Epithelial cell of proximal tubule (primary cell): ENCODE measurements around the gene AMZ1. TPM values are rescaled to one million over a fixed set of nuclear protein-coding genes. Genes with fewer than 3 reads are reported as not detected.

ENCODE experiments used
- DNase-seq: peaks from one replicate; pipeline ENCODE4 v3.0.0-alpha.2; 2011; ENCODE audit warnings: low read depth
- H3K4me3 ChIP-seq: 2 replicates; pipeline ENCODE4 v1.5.1; 2011; ENCODE audit warnings: low read depth, mild to moderate bottlenecking, low read length
- total RNA-seq: library from RNA; depleted of rRNA; stranded (reverse); fragments of >200 nt; gene quantifications from 2 replicates; pipeline ENCODE4 v1.2.3, GENCODE V29; 2015
- TF ChIP-seq, protein P1 (sequence below): conservative IDR thresholded peaks from 2 replicates; pipeline ENCODE4 v1.5.1; 2012; ENCODE audit warnings: low read depth, mild to moderate bottlenecking, low read length

Gene AMZ1
- total RNA-seq, 1 donor from 2014 or later = 0.29 TPM

DNA sequence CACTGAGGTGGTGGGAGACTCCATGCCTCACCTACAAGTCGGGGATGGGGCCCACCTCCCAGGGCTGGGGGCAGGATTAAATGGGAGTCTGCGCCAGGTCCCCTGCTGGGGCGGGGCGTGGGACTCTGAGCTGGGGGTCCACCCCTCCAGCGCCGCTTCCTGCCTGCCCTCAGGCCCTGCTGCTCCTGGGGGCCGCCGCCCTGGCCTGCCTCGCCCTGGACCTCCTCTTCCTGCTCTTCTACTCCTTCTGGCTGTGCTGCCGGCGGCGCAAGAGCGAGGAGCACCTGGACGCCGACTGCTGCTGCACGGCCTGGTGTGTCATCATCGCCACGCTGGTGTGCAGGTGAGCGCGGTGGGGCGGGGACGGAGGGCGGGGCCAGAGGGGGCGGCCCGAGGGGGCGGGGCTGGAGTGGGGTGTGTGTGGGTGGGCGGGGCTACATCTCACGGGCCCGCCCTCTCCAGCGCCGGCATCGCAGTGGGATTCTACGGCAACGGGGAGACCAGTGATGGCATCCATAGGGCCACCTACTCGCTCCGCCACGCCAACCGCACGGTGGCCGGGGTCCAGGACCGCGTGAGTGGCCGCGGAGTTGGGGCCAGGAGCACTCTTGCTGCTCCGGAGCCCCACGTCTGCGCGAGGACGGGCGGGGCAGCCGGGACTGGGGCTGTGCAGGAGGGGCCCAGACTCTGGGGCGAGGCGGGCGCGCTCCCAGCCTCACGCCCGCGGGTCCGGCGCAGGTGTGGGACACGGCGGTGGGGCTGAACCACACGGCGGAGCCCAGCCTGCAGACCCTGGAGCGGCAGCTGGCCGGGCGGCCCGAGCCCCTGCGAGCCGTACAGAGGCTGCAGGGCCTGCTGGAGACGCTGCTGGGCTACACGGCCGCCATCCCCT, 41.1 kb upstream of the AMZ1 start:
- no peak overlapping the region for H3K4me3 ChIP-seq
- TF ChIP-seq, protein P1, sequence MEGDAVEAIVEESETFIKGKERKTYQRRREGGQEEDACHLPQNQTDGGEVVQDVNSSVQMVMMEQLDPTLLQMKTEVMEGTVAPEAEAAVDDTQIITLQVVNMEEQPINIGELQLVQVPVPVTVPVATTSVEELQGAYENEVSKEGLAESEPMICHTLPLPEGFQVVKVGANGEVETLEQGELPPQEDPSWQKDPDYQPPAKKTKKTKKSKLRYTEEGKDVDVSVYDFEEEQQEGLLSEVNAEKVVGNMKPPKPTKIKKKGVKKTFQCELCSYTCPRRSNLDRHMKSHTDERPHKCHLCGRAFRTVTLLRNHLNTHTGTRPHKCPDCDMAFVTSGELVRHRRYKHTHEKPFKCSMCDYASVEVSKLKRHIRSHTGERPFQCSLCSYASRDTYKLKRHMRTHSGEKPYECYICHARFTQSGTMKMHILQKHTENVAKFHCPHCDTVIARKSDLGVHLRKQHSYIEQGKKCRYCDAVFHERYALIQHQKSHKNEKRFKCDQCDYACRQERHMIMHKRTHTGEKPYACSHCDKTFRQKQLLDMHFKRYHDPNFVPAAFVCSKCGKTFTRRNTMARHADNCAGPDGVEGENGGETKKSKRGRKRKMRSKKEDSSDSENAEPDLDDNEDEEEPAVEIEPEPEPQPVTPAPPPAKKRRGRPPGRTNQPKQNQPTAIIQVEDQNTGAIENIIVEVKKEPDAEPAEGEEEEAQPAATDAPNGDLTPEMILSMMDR = no peak
- no peak for DNase-seq

DNA sequence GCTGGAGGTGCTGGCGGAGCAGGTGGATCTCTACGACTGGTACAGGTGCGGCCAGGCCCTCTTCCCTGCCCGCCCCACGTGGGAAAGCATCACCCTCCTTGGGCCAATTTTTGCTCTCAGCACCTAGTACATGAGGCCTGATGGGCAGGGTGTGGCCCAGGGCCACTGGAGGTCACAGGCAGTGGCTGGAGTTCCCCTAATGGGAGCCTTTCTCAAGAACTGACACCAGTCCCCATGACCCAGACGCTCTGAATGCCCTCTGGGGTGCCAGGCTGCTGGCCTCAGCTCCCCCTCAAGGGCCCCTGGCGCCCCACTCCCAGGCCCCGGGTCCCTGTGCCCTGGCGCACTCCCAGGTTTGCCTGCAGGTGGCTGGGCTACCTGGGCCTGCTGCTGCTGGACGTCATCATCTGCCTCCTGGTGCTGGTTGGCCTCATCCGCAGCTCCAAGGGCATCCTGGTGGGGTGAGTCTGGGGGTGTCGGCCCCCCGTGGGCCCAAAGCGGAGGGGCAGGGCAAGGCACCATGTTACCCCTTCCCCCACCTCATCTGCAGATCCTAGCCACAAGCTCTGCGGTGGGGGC, 40.3 kb upstream of the AMZ1 start:
- TF ChIP-seq, protein P1 = no peak

DNA sequence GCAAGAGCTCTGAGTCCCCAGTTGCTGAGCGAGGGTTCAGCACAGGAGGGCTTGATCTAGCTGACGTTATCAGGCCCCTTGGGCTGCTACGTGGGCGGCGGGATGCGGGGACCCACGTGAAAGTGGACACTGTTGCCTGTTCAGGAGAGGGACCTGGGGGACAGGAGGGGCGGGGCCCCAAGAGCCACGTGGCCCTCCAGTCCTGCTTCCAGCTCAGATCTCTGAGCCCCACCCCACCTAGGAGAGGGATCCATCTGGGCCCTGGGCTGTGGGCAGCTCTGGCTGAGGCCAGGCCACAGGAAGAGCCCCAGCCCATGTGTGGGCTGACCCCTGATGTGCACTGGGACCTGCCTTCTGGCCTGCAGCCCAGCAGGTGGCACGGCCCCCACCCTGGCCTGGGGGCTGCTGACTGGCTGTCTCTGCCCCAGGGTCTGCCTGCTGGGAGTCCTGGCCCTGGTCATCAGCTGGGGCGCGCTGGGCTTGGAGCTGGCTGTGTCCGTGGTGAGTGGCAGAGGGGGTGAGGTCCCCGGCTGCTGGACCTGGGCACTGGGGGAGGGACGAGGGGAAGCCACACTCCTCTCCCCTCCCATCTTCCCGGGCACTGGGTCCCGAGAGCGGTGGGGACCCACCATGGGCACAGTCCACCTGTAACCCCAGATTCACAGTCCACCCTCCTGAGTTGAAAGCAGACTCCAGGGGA, 38.7 kb upstream of the AMZ1 start:
- H3K4me3 ChIP-seq = no peak overlapping the region
- no peak for DNase-seq
- TF ChIP-seq, protein P1 = no peak

More for the DNA sequence above, 40.3 kb upstream of the AMZ1 start:
- no peak for DNase-seq
- no peak overlapping the region for H3K4me3 ChIP-seq

DNA sequence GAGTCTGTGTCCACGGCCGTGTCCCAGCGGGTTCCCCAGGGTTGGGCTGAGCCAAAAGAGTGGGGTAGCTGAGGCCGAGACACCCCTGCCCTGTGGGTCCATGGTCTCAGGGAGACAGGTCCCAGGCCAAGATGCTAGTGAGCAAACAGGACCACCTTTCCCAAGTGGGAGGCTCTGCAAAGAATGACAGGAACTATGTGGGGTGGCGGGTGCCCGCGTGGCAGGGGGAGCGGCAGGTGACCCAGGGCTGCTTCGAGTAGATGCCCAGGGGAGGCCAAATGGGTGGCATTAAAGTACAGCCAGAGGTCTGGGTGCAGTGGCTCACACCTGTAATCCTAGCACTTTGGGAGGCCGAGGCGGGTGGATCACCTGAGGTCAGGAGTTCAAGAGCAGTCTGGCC, 38.0 kb upstream of the AMZ1 start:
- no peak for DNase-seq
- H3K4me3 ChIP-seq = no peak overlapping the region
- TF ChIP-seq, protein P1 = no peak

DNA sequence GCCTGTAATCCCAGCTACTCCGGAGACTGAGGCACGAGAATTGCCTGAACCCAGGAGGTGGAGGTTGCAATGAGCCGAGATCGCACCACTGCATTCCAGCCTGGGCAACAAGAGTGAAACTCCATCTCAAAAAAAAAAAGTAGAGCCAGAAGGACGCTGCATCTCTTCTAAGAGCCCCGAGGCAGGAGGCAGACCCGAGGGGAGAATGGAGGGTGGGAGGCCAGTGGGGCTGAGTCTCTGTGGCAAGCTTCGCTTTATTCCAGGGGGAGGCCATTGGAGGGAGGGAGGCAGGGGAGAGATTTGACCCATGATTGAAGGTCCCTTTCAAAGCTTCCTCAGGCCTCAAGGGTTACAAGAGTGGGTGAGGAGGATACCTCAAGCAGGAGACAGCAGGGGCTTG, 37.6 kb upstream of the AMZ1 start:
- H3K4me3 ChIP-seq = no peak overlapping the region
- TF ChIP-seq, protein P1 = no peak
- DNase-seq = no peak

DNA sequence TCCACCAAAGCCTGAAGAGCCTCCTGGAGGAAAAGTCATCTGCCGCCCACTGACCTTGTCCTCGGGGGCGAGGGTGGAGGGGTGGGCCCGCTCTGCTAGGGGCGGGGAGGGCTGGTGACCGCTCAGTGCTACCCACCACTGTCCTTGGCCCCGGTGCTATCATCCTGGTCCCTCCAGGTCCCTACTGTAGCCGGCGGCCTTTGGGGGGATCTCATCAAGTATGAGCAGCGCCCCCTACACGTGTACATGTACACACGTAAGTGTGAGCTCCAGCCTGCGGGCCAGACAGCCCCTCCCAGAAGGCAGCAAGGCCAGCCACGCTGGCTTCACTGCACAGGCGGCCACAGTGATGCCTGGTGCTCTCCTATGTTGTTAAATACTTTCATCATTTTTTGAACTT, 36.7 kb upstream of the AMZ1 start:
- TF ChIP-seq, protein P1 = no peak
- no peak for DNase-seq
- no peak overlapping the region for H3K4me3 ChIP-seq
